RPMI7951 (cell line): ENCODE results near the gene TAB3. TPM values are rescaled to one million over a fixed set of nuclear protein-coding genes. Genes with fewer than 3 reads are reported as not detected.

Experiments used
- DNase-seq: peaks from one replicate; pipeline ENCODE4 v3.0.0-alpha.2; 2012; ENCODE audit warnings: low read depth
- total RNA-seq: library from RNA; depleted of rRNA; stranded (reverse); fragments of >200 nt; shearing (Covaris generic); gene quantifications from 2 replicates; pipeline ENCODE4 v1.2.3, GENCODE V29; 2014; rRNA removed

TAB3 gene, protein sequence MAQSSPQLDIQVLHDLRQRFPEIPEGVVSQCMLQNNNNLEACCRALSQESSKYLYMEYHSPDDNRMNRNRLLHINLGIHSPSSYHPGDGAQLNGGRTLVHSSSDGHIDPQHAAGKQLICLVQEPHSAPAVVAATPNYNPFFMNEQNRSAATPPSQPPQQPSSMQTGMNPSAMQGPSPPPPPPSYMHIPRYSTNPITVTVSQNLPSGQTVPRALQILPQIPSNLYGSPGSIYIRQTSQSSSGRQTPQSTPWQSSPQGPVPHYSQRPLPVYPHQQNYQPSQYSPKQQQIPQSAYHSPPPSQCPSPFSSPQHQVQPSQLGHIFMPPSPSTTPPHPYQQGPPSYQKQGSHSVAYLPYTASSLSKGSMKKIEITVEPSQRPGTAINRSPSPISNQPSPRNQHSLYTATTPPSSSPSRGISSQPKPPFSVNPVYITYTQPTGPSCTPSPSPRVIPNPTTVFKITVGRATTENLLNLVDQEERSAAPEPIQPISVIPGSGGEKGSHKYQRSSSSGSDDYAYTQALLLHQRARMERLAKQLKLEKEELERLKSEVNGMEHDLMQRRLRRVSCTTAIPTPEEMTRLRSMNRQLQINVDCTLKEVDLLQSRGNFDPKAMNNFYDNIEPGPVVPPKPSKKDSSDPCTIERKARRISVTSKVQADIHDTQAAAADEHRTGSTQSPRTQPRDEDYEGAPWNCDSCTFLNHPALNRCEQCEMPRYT
- 13.6 and 16.8 TPM in 2 replicates for total RNA-seq

DNA sequence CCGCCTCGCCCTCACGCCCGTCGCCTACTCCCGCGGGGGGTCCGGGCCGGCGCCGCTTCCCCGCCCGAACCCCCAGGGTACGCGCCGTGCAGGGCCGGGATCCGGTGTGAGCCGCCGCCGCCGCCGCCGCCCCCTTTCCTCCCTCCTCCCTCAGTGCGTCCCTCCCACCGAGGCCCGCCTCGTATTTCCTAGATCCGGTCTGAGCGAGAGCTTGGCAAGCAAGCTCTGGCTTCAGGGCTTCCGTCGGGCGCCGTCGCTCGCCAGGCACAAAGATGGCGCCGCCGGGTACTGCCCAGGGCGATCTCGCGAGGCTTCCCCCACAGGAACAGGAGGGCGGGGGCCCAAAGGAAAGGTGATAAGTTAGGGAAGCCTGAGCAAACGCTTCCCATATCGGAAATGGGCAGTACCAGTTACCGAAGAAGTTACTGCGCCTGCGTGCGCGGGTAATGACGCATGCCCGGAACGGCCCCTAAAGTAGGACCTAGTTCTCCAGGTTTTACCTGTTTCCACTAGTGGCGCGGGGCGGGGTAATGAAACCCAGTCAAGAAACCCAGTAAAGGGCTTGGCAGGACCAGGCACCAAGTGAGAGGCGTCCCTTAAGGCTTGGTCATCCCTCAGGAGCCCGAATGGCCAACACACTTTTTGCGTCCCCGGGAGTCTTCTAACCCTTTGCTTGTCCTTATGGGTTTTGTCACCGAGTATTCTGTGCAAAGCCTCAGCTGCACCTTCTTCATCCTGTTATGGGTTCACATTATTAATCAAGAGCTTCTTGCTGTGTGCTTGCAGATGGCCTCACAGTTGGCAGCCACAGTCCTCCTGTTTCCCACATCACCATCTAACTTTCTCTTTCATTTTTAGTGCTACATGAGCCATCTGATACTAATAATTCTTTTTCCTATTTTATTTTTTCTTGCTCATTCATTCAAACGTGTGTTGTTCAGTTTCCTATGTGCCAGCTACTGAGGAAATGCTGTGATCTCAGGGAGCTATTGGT lies at the start of gene TAB3:
Gene TAB3 (minus strand): TSS at position 108 of the 994 bp plus-strand sequence. CDS start 29,666 bp downstream, outside the sequence.
- DNase-seq: peak; percentile 96

DNA sequence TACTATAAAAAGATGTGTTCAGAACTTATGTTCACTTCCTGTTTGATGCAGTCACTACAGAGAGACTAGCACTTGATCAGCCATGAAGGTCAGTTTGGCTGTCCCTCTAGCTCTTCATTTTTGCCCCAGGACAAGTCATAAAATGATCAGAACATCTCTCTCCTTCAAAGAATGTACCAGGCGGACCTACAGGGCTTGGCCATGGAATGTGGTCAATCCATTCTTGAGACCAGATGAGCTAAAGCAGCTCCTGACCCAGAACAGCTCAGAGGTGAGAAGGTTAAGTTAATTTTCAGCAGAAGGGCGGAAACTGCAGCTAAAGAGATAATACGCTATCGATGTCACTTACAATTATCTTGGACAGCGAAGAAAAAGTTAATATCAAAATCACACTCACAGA lies 49.2 kb upstream of the TAB3 start:
- DNase-seq: no peak

DNA sequence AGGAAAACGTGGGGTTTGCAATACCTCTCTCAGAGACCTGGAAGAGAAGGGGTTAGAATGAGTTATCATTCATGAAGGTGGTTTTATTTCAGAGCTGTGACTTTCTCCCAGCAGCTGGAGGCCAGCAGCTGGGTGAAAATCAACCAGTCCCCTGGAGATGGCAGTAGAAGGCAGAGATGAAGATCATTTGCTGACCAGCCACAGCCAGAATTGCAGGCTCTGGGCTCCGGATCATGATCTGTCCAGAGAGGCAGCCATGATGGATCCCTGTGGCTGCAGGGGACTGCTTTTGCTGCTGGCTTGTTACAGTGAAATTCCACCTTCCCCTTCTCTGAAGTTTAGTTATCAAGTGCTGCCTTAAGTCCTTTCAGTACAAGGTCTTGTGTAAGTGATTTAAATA lies 46.9 kb upstream of the TAB3 start:
- peak; percentile 19 for DNase-seq

DNA sequence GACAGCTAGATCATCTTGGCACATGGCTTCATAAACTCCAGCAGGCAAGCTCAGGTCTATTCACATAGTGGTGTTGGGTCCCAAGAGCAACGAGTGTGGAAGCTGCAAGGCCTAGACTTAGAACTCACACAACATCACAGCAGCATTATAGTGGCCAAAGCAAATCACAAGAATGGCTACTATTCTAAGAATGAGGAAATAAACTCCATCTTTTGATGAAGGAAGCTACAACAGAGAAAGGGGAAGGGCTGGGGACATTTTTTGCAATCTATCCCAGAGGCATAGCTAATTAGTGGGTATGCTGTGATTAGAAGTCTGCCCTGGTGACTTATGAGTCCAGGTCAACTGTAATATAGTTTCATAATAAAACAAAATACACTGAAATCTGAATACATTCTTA lies 42.9 kb upstream of the TAB3 start:
- no peak for DNase-seq

DNA sequence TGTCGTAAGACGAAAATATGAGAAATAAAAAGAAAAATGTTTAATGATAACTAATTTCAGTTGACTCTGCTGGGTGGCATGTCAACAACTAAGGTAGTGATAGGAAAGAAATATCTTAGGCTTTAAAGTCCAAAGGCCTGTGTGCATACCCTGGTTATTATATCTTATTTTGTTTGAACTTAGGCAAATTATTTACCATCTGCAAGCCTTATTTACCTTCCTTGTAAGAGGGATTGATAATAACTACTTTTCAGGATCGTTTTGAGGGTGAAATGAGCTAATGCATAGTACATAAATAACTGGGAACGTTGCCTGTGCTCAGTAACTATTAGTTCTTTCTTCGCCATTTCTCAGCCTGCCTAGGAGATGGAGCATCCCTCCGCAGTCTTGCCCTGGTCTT lies 41.6 kb upstream of the TAB3 start:
- no peak for DNase-seq

DNA sequence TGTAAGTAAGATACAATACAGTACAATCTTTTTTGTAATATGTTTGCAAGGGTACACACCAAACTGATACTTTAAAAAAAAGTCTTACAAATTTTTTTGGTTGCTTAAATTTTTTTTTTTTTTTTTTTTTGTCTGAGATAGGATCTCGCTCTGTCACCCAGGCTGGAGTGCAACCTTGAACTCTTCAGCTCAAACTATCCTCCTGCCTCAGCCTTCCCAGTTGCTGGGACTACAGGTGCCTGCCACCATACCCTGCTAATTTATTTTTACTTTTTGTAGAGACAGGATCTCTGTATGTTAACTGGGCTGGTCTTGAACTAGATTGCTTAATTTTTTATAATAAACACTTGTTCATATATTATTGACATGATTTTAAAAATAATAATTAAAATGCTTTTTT lies 41.1 kb upstream of the TAB3 start:
- DNase-seq: no peak

DNA sequence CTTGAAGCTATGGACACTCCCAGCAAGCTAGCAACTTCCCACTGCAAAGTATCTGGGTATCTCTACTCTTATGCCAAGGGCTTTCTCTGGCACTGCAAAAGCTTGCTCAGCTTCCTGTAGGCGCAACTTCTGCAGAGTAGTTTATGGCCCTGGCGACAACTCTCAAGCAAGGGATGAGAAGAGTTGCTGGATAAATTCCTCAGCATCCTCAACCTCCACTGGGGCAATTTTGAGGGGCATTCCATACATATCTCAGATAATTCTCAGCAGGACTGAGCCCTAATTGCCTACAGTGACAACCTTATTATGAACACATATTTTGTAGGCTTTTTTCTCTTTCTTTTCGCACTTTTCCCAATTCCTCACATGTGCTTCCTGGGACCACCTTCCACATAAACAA lies 31.2 kb upstream of the TAB3 start:
- no peak for DNase-seq

DNA sequence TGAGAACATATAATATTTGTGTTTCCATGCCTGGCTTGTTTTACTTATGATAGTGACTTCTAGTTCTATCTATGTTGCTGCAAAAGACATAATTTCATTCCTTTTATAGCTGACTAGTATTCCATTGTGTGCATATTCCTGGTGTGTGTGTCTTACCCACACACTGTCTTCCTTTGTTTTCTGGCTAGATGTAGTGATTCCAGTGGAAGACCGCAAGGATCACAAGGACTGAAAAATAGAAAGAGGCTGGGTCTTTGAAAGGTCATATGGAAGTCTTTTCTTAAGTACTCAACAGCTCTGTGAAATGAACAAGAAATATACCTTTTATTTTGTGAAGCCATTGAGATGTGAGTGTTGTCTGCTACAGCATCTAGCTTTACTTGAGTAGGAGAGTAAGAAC lies 29.4 kb upstream of the TAB3 start:
- DNase-seq: no peak

DNA sequence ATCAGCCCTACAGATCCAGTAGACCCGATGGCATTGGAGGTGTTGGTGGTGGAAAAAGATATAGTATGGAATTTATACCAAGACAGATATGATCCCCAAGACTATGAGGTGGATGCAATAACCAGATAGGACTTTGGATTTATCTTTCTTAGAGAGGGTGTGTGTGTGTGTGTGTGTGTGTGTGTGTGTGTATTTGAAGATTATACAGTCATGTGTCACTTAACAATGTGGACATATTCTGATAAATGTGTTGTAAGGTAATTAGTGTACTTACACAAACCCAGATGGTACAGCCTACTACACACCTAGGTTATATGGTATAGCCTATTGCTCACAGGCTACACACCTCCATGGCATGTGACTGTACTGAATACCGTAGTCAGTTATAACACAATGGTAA lies 24.4 kb upstream of the TAB3 start:
- no peak for DNase-seq

DNA sequence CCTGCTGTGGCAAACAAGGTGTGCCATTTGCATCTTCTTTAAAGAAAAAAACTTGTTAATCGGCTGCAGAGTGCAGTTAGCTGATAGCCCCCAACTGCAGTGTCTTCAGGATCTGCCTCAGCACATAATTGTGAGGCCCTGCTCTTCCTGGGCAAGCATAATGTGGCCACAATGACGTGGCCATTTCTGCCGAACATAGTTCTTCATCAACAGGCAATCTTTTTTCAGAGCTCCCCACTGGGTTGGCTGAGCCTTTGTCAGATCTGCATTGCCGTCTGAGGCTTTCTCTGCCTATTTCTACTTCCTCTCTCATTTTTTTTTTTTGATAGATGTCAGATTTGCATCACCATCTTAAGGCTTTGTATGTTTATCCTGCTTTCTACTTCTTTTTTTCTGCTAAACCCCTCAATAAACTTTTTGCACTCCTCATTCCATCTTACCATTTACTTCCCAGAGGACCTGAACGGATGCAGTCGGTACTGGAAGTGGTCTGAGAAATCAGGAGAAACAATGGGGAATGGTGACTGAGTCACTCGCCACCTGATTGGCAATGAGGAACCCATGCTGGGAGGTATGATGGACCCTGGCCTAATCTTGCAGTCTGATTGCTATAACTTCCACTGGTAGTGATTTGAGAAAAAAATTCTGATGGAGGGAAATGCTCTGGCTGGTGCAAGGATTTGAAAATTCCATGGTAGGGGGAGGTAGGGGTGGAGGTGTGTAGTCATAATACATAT lies 21.2 kb upstream of the TAB3 start:
- peak; percentile 39 for DNase-seq

DNA sequence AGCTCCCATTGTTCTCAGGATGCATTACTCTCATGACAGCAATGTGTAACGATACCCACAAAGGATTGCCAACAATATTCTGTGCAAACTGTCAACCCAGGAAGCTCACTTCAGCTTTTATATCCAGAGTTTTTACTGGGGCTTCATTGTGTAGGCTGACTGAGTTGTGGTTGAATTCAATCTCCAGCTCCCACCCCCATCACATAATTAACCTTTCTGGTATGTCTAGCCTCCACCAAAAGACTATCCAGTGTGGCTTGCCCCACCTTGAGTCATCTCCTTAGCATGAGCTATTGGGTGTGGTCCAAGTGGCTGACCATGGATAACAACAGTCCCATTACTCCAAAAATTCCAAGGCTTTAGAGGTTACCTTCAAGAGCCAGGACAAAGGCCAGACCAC lies 17.7 kb upstream of the TAB3 start:
- peak; percentile 74 for DNase-seq

DNA sequence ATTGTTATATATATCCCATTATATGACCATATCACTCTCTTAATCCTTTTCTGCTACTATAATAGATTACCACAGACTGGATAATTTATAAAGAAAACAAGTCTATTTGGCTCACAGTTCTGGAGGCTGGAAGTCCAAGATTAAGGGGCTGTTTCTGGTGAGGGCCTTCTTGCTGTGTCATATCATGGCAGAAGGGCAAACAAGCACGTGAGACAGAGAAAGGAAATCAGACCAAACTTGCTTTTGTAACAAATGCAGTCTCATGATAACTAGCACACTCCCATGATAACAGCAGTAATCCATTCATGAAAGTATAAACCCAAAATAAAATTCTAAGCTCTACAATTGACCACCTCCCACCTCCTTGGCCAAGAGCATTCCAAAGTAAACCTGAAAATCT lies 16.3 kb upstream of the TAB3 start:
- no peak for DNase-seq

DNA sequence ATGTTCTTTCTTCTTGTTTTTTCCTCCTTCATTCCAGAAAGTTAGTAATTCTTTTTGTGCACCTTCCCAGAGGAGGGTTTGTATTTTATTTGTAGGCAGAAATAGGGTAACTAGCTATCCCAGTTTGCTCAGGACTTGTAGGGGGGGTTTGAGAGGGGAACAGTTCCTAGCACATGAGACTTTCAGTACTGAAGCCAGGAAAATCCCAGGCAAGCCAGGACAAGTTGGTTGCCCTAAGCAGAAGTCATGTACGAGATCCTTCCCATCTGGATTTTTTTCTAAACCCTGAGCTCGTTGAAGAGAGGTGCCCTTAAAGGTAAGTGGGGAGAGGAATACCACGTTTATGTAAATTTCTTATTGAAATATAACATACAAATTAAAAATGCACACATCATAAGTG lies 15.6 kb upstream of the TAB3 start:
- DNase-seq: no peak

DNA sequence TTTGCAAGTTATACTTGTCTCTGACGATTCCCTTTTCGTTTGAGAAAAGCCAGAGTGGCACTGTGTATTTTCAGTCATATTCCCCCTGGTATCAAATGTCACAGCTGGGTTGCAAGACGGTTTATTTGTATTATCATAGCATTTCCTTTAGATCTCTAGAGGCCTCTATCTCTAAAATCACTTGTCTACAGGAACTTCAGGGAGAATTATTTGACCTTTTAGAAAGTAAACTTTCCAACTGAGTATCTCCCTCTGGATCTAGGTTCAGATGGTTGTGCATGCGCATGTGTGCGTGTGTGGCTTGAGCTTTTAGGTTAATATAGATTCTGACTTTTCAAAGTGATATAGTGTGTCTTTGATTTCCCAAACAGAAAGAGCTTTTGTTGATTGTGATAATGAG lies 15.1 kb upstream of the TAB3 start:
- DNase-seq: no peak

DNA sequence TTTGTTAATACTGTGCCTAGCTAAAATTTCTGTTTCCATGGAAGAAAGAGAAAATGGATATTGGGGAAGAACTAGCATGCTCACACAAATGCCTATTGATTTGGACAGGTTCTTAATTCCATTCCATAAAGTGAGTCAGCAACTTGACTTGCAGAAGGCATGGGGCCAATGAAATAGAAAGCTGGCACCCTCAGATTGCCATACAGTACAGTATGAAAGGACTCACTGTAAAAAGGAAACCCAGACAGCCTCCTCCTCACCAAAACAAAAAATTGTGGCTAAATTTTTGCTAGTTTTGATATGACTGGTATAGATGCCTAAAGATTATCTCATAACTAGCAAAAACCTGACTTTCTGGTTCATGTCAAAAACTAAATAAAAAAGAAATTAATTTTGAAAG lies 11.2 kb upstream of the TAB3 start:
- DNase-seq: peak; percentile 5

DNA sequence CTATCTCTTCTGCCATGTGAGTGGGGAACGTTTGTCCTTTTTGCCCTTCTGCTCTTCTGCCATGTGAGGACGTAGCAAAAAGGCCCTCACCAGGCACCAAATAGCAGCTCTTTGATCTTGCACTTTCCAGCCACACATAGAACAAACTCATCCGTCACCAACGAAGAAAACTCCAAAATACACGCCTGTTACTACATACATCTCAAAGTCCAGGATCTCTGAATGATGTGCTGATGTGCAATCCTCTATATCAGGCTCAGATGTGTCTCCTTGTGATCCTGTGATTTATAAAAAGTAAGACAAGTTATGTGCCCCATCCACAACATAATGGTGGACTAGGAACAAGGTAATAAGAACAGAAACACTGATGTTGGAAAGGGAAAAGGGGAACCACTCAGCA lies 9.8 kb upstream of the TAB3 start:
- no peak for DNase-seq

DNA sequence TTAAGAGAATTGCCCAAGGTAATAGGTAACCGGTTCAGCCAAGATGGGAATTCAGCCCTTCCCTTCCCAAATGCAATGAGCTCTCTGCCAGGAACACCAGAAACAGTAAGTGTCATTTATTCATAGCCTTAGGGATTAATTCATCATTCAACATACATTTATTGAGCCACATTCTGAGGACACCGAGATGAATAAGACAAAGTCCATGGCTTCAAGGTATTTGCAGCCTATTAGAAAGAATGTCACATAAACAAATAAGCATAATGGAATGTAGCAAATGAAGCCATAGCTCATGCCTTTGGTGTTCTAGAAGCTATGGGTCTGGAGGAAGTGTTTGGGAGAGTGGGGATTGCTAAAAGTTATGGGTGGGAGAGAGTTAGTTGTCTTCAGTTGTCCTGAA lies 6.3 kb upstream of the TAB3 start:
- no peak for DNase-seq

DNA sequence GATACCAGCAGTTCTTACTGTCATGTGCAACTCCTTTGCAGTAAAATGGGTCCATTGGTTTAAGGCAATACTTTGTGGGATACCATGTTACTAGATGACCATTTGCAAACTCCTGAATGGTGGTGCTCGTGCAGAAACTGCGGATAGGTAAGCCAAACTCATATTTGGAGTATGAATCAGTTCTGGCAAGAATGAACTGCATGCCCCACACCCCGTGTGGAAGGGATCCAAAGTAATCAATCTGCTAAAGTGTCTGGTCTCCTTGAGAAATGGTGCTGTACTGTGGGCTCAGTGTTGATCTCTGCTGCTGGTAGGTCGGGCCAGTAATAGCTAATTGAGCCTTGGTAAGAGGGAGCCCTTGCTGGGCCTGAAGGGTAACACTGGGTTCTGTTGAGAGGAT lies 4.2 kb upstream of the TAB3 start:
- no peak for DNase-seq

DNA sequence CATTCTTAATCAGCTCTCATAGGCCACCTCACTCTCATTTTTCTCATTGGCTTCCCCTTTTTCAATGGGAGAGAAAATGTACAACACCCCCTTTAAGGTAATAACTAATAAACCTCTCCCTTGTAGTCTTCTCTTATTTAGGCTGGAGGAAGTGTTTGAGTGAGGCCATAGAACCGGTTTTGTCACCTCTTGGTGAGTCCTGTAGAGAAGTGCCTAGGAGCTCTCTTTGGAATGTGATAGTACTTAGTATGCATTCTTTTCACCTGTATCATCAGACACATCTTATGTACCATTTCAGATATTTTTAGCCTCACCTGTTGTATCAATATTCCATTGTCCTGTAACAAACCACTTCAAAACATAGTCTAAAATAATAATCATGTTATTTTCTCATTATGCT lies 3.5 kb upstream of the TAB3 start:
- no peak for DNase-seq

DNA sequence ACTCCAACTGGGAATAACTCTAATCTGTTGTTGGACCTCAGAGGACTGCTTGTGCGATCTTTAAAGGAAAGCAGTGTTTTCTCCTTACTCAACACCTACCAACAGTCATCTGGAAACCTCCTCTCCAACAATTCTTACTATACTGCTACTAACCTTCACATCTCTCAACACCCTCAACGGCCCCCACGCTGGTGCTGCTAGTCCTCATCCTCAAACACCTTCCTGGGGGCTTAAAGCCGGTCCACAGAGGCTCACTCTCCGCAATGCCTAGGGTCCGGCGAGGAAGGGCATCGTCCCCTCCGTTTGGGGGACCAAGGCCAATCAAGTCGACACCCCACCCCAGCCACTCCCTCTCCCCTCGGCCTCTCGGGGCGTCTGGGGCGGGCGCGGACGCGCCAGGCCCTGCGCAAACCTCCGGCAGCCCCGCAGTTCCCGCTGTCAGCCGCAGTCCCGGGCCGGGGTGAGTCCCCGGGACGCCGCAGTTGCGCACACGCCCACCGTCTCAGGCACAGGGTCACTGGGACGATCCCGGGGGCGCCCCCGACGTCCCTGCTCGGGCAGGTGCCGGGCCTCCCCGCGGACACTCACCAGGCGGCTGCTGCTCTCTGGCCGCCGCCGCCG lies 418 bp downstream of the TAB3 start:
- peak; percentile 11 for DNase-seq

DNA sequence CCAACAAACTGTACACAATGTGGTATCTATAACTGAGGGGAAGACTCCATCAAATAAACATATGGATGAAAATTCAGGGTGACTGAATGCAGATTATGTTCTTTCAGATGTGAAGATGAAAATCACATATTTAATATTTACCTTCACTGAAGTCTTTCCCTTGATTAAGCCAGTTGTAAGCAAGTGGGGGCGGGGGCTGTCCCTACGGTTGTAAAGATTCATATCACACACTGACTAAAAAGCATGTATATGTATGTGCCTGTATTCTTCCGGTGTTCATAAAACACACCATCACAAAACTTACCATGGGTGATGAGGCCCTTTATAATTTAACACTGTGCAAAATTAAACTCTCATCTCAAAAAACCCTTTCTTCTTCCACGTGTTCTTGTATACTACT lies 1.3 kb downstream of the TAB3 start:
- DNase-seq: no peak
